GM19328 (cell line): ENCODE results near the gene HMGXB3.

Experiments
- ATAC-seq: cut with Tn5 transposase; IDR thresholded peaks from one replicate; pipeline ENCODE4 v1.9.1; 2021; ENCODE audit warnings: mild to moderate bottlenecking, moderate library complexity; ENCODE audit not compliant: unreplicated experiment

HMGXB3 gene

DNA sequence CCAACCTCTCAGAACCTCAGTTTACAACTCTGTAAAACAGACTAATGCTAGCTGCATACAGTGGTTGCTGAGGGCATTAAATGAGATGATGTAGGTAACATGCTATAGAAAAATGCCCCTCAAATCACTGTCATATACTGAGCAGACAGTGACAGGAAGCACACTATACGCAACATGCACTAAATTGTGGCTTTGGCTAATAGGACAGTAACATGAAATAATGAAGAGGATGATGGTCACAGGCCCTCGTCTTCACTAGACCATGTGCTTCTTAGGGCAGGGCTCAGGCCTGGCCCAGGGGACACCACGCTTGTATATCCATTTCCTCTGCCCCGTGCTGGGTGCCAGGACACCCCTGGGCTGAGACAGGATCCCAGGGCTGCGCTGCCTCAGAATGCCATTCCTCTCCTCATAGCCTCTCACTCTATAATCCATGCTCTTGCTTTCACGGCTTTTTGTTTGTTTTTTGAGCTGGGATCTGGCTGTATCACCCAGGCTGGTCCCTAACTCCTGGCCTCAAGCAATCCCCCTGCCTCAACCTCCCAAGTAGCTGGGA is 66.9 kb downstream of the HMGXB3 start:
- no peak for ATAC-seq

DNA sequence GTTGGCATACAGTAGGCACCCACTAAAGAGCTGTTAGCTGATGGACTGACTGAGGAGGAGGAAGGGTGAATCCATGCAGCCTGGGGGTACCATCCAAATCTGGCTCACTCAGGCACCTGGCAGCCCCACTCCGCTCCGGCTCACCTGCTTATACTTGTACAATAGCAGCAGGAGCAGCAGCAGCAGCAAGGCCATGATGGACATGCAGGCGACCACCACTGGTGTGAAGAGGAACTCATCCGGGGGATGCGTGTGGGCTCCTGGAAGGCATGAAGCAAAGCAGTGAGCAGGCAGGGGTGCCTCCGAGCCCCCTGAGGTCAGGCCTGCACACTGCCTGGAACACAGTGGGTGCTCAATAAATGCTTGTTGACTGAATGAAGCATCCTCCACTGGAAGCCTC is 67.5 kb downstream of the HMGXB3 start:
- no peak for ATAC-seq

DNA sequence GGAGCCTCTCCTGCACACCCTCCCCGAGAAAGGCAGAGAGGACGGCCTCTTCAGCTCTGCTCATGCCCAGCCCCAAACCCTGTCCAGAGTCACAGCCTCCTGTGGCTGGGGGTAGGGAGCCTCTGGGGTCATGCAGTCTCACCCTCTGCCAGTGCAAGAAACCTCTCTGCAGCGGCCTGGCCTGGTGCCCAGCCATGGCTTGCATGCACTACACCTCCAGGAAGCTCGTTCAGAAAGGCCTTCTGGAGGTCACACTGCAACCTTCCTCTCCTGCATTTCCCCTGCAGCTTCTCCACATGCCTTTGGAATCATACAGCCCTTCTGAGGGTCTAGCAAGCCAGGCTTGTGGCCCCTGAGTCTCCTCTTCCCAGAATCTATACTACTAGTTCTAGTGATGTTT is 67.9 kb downstream of the HMGXB3 start:
- no peak for ATAC-seq

DNA sequence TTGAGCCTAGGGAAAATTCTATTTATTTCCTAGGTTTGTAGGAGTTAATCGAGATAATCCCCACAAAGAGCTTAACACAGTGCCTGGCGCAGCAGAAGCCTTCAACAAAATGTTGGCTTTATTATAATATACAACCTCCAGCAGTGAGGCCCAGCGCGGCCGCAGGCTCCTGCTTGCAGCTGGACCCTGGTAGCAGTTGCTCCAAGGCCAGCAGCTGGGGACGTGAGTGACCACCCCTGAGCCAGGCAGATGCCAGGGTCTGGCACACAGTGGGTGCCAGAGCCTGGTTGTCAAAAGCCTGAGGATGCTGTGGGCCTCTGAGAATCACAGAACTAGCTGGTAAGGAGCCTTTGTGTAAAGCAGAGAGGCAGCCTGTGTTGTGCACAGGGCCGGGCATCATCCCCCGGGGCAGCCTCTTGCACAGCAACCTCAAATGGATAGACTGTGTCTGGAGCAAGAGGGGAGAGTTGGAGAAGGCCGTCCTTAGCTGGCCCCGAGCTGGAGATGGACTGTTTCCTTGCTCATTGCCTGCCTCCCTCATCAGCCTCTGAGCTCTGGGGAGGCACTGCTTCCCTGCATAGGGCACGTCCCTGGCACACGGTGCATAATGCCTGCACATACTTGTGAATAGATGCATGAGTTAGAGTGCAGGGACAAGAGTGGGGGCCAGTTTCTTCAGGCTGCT is 68.6 kb downstream of the HMGXB3 start:
- no peak for ATAC-seq

DNA sequence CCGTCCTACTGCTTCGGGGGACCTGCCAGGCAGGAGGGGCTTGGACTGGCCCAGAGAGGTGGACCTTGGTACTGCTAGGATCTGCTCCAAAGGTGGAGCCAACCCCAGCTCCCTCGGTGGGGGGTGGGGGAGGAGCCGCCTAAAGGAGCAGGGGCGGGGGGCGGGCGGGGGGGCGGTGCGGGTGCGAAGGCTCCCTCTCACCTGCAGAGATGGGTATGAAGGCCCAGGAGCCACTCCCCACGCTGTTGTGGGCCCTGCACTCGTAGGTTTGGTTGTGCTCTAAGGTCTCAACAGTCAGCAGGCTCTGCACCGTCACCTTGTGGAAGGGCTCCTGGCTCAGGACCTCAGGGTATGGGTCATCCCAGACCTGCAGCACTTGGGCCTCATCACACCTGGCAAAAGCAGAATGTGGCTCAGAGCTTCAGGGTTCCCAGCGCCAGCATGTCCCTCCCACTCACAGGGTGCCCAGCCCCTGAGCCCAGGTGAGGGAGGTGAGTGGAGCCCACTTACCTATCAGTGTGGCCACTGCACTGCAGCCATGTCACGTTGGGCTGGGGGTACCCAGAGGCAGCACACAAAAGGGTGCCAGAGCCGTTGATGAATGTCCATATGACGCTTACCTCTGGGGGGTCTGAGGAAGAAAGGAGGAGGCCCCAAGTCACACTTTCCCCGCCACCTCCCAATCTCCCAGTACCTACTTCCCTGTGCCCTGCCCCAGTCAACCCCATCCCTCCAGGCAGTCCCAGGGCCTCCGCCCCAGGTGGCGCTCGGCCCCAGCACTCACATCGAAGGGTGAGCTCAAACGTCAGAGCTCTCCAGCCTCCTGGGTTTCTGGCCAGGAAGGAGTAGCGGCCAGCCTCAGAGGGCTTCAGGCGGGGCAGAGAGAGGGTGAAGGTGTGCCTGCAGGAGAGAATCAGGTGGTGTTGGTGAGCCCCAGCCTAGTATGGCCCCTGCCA is 69.4 kb downstream of the HMGXB3 start:
- ATAC-seq, result no peak

DNA sequence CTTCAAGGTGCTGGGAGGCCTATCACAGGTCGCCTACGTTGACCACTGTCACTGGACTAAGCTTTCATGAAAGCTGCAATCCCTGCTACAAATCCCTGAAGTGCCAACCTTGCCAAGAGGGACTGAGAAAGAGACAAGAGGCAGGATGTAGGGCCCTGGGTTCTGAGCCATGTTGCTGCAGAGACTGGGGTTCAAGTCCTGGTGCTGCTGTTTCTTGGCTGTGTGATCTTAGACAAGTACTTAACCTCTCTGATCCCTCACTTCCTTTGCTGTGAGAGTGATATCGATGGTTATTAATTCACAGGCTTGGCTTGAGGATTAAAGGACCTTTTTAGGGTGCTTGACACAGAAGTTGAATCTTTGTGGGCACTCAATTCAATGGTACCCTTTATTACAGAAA is 70.3 kb downstream of the HMGXB3 start:
- ATAC-seq, result no peak

DNA sequence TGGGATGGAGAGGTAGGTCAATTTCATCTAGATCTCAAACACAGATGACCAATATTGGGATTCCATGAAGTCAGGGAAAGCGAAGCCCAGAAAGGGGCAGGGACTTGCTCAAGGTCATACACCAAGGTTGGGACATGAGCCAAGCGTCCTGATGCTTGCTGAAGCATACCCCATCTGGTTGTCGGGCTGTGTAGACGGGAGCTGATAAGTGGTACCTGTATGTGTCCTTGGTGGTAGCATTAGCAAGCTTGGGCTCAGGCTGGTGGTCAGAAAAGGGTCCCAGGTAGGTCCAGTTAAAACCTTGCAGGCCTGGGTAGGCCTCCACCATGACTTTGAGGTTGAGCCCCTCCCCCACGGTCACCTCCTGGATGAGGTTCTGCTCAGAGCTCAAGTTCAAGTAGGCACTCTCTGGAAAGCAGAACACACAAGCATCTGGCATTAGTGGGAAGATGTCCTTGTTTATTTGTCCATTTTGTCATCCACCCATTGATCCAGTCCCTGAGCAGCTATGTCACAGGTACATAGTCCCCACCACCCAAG is 72.6 kb downstream of the HMGXB3 start:
- no peak for ATAC-seq

DNA sequence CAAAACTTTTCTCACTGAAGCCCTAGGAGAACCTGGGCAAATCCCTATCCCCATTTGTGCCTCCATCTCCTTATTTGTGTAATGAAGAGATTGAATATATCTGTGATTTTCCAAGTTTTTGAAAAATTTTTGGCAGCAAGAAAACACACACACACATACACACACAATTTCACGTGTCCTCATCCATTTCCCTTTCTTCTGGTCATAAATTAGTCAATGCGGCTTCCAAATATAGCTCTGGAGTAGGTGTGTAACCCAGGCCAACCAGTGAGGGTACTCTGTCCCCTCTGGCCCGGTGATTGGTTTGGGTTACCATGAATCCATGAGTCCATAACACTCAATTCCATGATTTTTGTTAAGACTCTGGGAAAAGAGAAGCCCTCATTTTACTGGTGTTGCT is 73.1 kb downstream of the HMGXB3 start:
- no peak for ATAC-seq

DNA sequence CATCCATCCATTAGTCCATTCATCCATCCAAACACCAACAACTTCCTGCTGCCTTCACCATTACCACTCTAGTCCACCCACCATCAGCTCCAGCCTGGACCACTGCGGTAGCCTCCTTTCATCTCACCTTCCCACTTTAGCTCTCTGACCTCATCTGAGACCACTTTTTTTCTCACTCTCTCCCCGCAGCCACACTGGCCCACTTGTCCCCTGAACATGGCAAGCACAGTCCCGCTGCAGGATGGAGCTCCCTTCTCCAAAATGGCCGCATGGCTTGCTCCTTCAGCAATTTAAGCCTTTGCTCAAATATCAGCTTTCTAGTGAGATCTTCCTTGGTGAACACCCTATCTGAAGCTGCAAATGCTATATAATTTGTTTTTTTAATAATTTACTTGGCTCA is 74.7 kb downstream of the HMGXB3 start:
- no peak for ATAC-seq

DNA sequence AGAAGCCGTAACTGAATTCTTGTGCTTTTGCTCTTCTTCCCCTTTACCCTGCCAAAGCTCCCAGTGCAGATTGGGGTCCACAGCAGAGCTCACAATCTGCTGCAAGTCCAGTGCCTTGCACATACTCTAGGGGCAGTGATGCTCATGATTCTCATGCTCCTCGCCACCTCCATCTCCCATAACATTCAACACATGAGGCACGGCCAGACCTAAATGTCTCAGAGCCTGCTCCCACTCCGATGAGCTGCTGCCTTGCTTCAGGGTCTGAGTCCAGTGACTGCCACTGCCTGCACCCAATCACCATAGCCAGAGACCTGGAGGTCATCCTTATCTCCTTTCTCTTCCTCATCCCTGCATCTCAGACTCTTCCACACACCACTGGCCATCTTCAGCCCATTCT is 75.3 kb downstream of the HMGXB3 start:
- no peak for ATAC-seq

DNA sequence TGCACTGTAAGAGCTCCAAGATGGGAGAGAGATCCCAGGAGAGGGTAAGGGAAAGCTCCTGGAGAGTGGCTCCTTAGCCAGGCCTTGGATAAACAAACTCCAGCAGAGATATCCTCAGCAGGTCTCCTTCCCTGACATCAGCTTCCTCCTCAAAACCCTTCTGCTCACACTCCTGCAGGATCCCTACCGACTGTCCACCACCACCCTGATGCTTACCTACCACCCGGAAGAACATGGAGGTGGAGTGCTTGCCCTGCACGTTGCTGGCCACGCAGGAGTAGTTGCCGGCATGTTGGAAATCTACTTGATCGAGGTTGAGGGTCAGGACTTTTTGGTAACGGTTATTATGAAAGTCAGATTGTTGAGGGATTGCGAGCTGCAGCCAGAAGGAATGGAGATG is 76.5 kb downstream of the HMGXB3 start:
- no peak for ATAC-seq

DNA sequence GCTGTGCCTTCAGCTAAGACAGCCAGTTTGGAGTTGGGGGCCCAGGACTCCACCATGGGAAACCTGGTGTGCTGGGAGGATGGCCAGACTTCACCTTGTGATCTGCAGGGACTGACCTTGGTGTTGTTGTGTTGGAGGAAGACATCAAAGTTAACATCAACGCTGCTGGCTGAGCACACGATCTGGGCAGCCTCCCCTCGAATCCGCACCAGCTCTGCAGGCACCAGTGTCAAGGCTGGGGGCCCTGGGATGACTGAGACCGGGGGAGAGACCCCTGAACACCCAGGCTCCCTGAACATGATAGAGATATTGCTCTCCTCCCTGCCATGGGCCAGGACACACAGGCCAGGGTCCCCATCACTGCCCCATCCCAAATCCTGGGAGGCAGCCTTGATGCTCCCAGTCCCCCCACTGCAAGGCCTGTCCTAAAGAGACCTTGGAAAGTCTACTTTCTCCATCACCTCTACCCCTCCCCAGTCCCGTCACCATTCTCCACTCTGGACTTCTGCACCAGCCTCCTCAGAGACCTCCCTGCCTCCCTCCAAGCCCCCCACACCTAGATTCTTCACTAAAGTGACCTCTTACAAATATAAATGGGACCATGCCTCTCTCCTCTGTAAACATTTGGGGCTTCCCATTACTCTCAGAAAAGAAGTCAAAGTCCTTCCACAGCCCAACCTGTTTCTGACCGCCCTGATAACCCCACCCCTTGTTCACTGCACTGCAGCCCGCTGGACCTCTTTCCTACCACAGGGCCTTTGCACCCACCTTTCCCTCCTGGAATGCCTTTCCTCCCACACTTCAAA is 77.7 kb downstream of the HMGXB3 start:
- ATAC-seq, result no peak

DNA sequence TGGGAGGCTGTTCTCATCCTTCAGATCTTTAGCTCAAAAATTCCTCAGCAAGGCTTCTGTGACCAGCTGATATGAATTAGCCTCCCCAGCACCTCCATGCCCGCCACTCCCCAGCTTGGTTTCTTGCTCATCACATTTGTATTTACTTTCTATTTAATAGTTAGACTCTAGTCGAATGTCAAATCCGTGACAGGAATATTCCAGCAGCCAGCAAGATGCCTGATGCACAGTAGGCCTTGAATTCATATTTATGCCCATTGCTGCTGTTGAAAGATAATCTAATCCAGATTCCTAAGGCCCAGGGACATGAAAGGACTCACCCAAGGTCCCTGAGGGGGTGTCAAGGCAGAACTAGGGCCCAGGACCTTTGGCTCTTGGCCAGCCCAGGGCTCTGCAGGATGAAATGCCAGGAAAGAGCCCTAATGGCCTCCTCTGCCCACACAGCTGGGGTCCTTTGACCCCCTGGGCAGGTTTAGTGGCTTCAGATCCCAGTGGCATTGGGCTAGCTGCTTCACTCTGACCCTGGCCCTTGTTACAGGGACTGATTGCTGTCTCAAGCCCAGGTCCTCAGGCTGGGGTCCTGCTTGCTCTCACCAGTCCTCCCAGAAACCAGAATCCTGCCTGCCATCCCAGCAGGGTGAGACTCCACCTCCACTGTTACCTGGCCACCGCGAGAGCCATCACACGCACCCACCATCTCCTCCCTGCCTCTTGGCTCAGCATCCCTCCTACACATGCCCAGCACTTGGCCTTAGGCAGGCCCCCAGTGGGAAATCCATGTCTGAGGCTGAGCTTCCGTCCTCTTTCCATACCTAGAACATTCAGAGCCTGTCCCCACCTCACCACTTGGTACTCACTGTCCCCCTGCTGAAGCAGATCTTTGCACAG is 78.5 kb downstream of the HMGXB3 start:
- no peak for ATAC-seq

DNA sequence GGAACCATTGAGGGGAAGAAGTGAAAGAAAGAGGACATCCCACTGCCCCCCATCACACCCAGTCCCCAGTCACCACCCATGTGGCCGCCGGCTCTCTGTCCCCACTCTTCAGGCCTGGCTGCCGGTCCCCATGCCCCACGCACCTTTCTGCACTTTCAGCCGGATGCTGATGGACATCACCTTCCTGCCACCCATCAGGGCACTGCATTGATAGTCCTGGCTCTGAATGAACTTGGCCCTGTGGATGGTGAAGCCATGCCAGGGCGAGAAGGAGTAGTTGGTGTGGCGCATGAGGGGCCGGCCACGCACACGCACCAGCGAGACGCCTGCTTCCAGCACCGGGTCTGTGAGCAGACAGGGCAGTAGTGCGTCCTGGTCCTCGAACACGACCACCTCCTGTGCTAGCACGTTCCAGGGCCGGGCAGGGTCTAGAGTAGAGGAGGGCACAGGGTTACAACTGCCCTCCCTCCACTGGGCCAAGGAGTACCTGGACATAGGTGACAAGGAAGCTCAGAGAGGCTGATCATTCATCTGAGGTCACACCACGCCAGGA is 79.4 kb downstream of the HMGXB3 start:
- no peak for ATAC-seq

DNA sequence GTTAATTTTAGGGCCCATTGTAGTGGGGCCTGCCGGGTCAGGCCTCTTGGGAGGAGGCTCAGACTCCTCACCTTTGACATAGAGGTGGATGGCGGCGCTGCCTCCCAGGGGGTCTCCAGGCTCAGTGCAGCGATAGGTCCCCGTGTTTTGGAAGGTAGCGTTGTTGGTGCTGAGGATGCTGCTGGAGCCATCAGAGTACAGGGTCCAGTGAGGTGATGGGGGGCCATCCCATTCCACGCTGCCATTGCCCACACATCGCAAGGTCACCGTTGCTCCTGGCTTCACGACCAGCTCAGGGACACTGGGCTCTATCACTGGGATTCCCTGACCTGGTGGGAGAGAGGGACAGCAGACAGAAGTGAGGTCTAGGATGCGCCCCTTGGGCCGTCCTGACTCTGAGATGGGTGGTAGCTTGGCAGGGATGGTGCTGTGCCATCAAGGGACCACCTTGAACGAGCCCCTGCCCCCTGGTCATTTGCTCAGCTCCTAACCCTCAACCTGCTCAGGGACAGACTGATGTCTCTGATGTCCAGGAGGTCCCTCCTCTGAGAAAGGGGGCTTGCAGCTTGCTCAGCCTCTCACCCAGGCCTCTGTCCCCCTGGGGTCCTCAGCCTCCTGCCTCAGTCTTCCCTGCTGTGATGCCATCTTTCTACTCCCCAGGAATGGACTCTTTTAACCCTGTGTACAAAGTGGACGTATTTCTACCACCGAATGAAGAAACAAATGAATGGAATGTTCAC is 80.3 kb downstream of the HMGXB3 start:
- ATAC-seq, result no peak

DNA sequence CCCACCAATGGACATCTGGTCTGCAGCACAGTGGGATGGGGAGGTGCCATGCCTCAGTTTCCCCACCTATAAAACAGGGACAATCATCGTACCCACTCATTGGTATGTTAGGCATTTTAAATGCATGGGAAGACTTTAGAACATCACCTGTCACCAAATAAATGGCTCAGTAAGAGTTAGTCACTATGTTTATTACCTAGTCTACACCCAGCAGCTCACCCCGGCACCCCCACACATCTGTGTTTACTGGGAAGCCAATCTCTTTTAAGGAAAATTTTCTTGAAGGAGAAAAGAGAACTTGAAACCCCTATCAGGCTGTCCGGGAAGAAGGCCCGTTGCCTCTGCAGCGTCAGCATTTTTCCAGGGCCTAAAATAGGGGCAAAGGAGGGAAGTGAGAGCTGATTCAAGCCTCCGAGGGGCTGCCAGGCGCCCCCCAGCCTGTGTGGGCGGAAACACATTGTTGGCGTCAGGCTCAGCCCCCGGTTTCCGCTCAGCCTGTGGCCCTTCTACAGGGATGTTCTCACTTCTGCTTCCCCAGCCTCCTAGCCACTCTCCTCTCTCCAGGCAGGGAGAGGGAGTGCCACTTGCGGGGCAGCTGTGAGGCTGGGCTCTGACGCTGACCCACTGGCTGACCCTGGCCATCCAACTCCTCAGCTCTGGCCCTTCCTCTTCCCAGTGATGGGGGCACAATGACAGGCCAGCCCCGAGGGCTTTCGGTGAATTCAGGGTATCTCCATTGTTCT is 81.2 kb downstream of the HMGXB3 start:
- ATAC-seq, result peak; percentile 75

DNA sequence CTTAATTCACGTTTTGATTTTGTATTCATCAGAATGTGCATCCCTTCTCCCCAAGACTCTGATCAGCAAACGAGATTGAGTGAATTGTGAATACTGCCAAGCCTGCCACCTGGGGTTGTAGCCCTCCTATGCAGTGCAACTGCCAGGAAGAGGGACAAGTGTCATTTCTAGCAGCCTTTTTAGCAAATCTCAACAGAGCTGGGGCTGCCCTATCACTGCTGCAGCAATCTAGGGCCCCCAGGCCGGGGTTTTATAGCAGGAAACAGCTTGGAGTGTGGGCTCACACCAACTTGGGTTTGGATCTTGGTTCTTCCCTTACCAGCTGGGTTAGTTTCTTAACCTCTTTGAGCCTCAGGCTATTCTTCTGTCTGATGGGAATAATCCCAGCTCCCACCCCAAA is 81.8 kb downstream of the HMGXB3 start:
- ATAC-seq, result peak; percentile 13

DNA sequence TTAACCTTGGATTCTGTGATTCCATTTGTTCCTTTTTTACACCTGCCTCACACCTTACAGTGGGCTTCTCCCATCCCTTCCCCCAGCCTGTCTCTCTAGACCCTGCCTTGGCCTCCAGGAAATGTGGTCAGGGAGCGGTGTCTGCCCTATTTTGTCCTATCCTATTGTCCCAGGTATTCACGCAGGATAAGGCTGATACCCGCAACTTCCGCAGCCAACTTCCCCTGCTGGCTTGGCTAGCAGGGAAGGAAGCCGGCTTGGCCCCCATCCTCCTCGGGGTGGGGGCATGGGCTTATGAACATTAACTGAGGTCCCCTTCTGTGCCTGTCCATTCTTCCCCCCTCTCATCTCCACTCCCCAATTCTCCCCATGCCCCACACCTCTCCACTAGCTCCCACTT is 82.3 kb downstream of the HMGXB3 start:
- ATAC-seq, result no peak
